WTC11 (cell line): ENCODE measurements around the gene ADAM12.

Experiments used
- ARID4B ChIP-seq: sonication (generic); formaldehyde crosslinking; IDR thresholded peaks from 2 replicates; pipeline ENCODE4 v1.8.0; 2023; ENCODE audit warnings: missing genetic modification reagents, mild to moderate bottlenecking, borderline replicate concordance
- CREB1 ChIP-seq: sonication (generic); formaldehyde crosslinking; IDR thresholded peaks from 2 replicates; pipeline ENCODE4 v1.8.0; 2023; ENCODE audit warnings: mild to moderate bottlenecking, missing genetic modification reagents
- E2F4 ChIP-seq: sonication (generic); formaldehyde crosslinking; IDR thresholded peaks from 2 replicates; pipeline ENCODE4 v1.8.1; 2022; ENCODE audit warnings: low read depth, mild to moderate bottlenecking, moderate library complexity, missing genetic modification reagents, borderline replicate concordance
- ESRRA ChIP-seq: sonication (generic); formaldehyde crosslinking; IDR thresholded peaks from 2 replicates; pipeline ENCODE4 v1.8.1; 2022; ENCODE audit warnings: mild to moderate bottlenecking, missing genetic modification reagents, borderline replicate concordance
- ETV6 ChIP-seq: sonication (generic); formaldehyde crosslinking; IDR thresholded peaks from 2 replicates; pipeline ENCODE4 v1.8.1; 2022; ENCODE audit warnings: mild to moderate bottlenecking, missing genetic modification reagents
- NR1H2 ChIP-seq: sonication (generic); formaldehyde crosslinking; IDR thresholded peaks from 2 replicates; pipeline ENCODE4 v1.9.0; 2021; ENCODE audit warnings: mild to moderate bottlenecking, moderate library complexity, missing genetic modification reagents
- TP53 ChIP-seq: sonication (generic); formaldehyde crosslinking; IDR thresholded peaks from 2 replicates; pipeline ENCODE4 v1.8.1; 2023; ENCODE audit warnings: mild to moderate bottlenecking, missing genetic modification reagents
- TF ChIP-seq, protein P1 (sequence below): sonication (generic); formaldehyde crosslinking; IDR thresholded peaks from 2 replicates; pipeline ENCODE4 v1.8.1; 2022; ENCODE audit warnings: low read depth, missing genetic modification reagents, borderline replicate concordance
- TF ChIP-seq, protein P2 (sequence below): fragments of 200-600 bp; IDR thresholded peaks from 2 replicates; pipeline ENCODE4 v1.8.0; 2022; ENCODE audit warnings: antibody characterized with exemption
- TF ChIP-seq, protein P3 (sequence below): fragments of 250-450 bp; sonication (Bioruptor Pico); IDR thresholded peaks from 2 replicates; pipeline ENCODE4 v1.8.0; 2021; ENCODE audit warnings: mild to moderate bottlenecking

GRCh38 chr10:125982260-125982948, 405.9 kb downstream of the ADAM12 start:
- TF ChIP-seq TP53 (no peak), E2F4 (CRISPR knock-in tag) (no peak), ESRRA (CRISPR knock-in tag) (no peak), ARID4B (no peak), CREB1 (no peak), ETV6 (CRISPR knock-in tag) (no peak), NR1H2 (CRISPR knock-in tag) (no peak)
- TF ChIP-seq, protein P1, sequence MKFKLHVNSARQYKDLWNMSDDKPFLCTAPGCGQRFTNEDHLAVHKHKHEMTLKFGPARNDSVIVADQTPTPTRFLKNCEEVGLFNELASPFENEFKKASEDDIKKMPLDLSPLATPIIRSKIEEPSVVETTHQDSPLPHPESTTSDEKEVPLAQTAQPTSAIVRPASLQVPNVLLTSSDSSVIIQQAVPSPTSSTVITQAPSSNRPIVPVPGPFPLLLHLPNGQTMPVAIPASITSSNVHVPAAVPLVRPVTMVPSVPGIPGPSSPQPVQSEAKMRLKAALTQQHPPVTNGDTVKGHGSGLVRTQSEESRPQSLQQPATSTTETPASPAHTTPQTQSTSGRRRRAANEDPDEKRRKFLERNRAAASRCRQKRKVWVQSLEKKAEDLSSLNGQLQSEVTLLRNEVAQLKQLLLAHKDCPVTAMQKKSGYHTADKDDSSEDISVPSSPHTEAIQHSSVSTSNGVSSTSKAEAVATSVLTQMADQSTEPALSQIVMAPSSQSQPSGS (CRISPR knock-in tag), result no peak
- TF ChIP-seq, protein P2, sequence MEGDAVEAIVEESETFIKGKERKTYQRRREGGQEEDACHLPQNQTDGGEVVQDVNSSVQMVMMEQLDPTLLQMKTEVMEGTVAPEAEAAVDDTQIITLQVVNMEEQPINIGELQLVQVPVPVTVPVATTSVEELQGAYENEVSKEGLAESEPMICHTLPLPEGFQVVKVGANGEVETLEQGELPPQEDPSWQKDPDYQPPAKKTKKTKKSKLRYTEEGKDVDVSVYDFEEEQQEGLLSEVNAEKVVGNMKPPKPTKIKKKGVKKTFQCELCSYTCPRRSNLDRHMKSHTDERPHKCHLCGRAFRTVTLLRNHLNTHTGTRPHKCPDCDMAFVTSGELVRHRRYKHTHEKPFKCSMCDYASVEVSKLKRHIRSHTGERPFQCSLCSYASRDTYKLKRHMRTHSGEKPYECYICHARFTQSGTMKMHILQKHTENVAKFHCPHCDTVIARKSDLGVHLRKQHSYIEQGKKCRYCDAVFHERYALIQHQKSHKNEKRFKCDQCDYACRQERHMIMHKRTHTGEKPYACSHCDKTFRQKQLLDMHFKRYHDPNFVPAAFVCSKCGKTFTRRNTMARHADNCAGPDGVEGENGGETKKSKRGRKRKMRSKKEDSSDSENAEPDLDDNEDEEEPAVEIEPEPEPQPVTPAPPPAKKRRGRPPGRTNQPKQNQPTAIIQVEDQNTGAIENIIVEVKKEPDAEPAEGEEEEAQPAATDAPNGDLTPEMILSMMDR, result peak; percentile 48
- TF ChIP-seq, protein P3, sequence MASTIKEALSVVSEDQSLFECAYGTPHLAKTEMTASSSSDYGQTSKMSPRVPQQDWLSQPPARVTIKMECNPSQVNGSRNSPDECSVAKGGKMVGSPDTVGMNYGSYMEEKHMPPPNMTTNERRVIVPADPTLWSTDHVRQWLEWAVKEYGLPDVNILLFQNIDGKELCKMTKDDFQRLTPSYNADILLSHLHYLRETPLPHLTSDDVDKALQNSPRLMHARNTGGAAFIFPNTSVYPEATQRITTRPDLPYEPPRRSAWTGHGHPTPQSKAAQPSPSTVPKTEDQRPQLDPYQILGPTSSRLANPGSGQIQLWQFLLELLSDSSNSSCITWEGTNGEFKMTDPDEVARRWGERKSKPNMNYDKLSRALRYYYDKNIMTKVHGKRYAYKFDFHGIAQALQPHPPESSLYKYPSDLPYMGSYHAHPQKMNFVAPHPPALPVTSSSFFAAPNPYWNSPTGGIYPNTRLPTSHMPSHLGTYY (CRISPR knock-in tag), result no peak
